H1 (cell line): ENCODE data around the gene SEMA4D. TPM values are rescaled to one million over a fixed set of nuclear protein-coding genes. Genes with fewer than 3 reads are reported as not detected.

Experiments
- ATF3 ChIP-seq: IDR thresholded peaks from 2 replicates; pipeline ENCODE4 v1.6.1; 2011; ENCODE audit warnings: low read depth, mild to moderate bottlenecking, low read length; ENCODE audit not compliant: insufficient read depth
- EP300 ChIP-seq, 2 experiments: IDR thresholded peaks; 1 replicate in 1 of 2; 2 replicates in 1 of 2; pipeline ENCODE4 v1.6.1; 2011 to 2012; ENCODE audit warnings: low read depth in 2 of 2, low read length in 2 of 2, mild to moderate bottlenecking in 2 of 2, borderline replicate concordance in 1 of 2, inconsistent platforms in 1 of 2, moderate library complexity in 1 of 2
- POLR2AphosphoS5 ChIP-seq: IDR thresholded peaks from 2 replicates; pipeline ENCODE4 v1.6.1; 2011; ENCODE audit warnings: low read depth, low read length
- SIN3A ChIP-seq, 2 experiments: IDR thresholded peaks in 1 of 2; conservative IDR thresholded peaks in 1 of 2; 2 replicates each; pipeline ENCODE4 v1.6.1; 2011 to 2012; ENCODE audit warnings: low read length in 2 of 2, improper control_type of control experiment in 1 of 2, low read depth in 1 of 2, mild to moderate bottlenecking in 1 of 2
- polyA plus RNA-seq, 7 experiments: library from polyadenylated mRNA; depleted of rRNA in 3 of 7; stranded (reverse) in 5 of 7; unstranded in 2 of 7; fragments of >200 nt in 5 of 7; fragments of 200-250 nt in 2 of 7; gene quantifications; 1 replicate in 5 of 7; 2 replicates in 1 of 7; 4 replicates in 1 of 7; pipeline versions ENCODE4 v1.2.1 to v1.2.3, GENCODE V29; 2011 to 2013; ENCODE audit warnings: missing spikeins in 2 of 7, mixed read lengths in 2 of 7
- total RNA-seq: library from RNA; stranded (reverse); fragmentation: NEBNext Ultra II Directional; extraction: Animal tissue kit (Norgen Biotek cat#: 25700); gene quantifications from 2 replicates; pipeline ENCODE4 v1.2.1, GENCODE V29; 2021

Gene SEMA4D
- total and polyA plus RNA-seq, 2 of the 8 experiments (the other 6 are each of a cell fraction or from before 2014, with no cell fraction given) = 21.0 to 70.4 TPM

DNA sequence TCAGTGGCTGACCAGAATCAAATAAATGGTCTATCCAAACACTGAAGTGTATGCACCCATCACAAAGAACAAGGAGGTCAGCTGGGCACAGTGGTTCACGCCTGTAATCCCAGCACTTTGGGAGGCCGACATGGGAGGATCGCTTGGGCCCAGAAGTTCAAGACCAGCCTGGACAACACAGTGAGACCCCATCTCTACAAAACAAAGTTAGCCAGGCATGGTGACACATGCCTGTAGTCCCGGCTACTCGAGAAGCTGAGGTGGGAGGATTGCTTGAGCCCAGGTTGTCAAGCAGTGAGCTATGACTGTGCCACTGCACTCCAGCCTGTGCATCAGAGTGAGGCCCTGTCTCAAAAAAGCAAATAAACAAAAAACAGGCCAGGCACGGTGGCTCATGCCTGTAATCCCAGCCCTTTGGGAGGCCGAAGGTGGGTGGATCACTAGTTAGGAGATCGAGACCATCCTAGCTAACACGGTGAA is 40.5 kb downstream of the SEMA4D start (continued):
- TF ChIP-seq EP300 (IDR thresholded peaks at IDR 0.05; ENCODE audit: borderline replicate concordance in 1 of 2, low read depth in 2 of 2, low read length in 2 of 2) = no peak
- TF ChIP-seq SIN3A (conservative IDR thresholded peaks at IDR 0.05 in 1 of 2, IDR thresholded peaks at IDR 0.05 in 1 of 2; ENCODE audit: low read depth in 1 of 2, low read length in 2 of 2) = no peak
- TF ChIP-seq ATF3 = no peak
- TF ChIP-seq POLR2AphosphoS5 = no peak
